HepG2 (cell line): ENCODE results near the gene CYYR1.

ENCODE experiments used
- ESRRA ChIP-seq: sonication (generic); formaldehyde crosslinking; IDR thresholded peaks from 2 replicates; pipeline ENCODE4 v1.5.1; 2020; ENCODE audit warnings: mild to moderate bottlenecking, low read depth, missing genetic modification reagents
- TF ChIP-seq, protein P1 (sequence below): sonication (generic); formaldehyde crosslinking; IDR thresholded peaks from 2 replicates; pipeline ENCODE4 v1.4.0; 2020; ENCODE audit warnings: missing genetic modification reagents

GRCh38 chr21:26425576-26425975 is 147.5 kb downstream of the CYYR1 start:
- TF ChIP-seq, protein P1, sequence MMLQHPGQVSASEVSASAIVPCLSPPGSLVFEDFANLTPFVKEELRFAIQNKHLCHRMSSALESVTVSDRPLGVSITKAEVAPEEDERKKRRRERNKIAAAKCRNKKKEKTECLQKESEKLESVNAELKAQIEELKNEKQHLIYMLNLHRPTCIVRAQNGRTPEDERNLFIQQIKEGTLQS (CRISPR knock-in tag), result no peak
- TF ChIP-seq ESRRA, result no peak
